Esophagus squamous epithelium (tissue), 5 donors: ENCODE data around the gene HAO2. TPM values are rescaled to one million over a fixed set of nuclear protein-coding genes. Genes with fewer than 3 reads are reported as not detected.

Experiments
- DNase-seq: peaks from one replicate; lab custom pipeline; 2025; lab: John Stamatoyannopoulos, UW
- H3K27ac ChIP-seq, 4 donors: fragments of 200-600 bp; sonication (generic); one replicate each; pipeline ENCODE4 v1.5.1; 2016 to 2019; ENCODE audit warnings: mild to moderate bottlenecking in 1 of 4
- H3K27me3 ChIP-seq, 4 donors: fragments of 200-600 bp; sonication (generic); 1 replicate in 3 of 4; 2 replicates in 1 of 4; pipeline versions ENCODE4 v1.5.1 to v1.6.0; 2017 to 2021; ENCODE audit warnings: antibody characterized with exemption in 1 of 4
- H3K36me3 ChIP-seq, 3 donors: fragments of 200-600 bp; sonication (generic); one replicate each; pipeline ENCODE4 v1.5.1; 2016 to 2019
- H3K4me1 ChIP-seq, 3 donors: fragments of 200-600 bp; sonication (generic); one replicate each; pipeline ENCODE4 v1.5.1; 2017 to 2019
- H3K4me3 ChIP-seq, 4 donors: fragments of 200-600 bp; sonication (generic); 1 replicate in 3 of 4; 2 replicates in 1 of 4; pipeline ENCODE4 v1.5.1; 2016 to 2019; ENCODE audit warnings: mild to moderate bottlenecking in 2 of 4, moderate library complexity in 1 of 4
- H3K9me3 ChIP-seq, 3 donors: fragments of 200-600 bp; sonication (generic); one replicate each; pipeline ENCODE4 v1.5.1; 2016 to 2019
- CTCF ChIP-seq, 6 experiments: fragments of 450-650 bp in 4 of 6; fragments of 200-600 bp in 2 of 6; sonication (generic) in 2 of 6; IDR thresholded peaks; one replicate each; pipeline ENCODE4 v1.5.1; 2016 to 2019; ENCODE audit warnings: antibody characterized with exemption in 6 of 6, mild to moderate bottlenecking in 4 of 6, moderate library complexity in 4 of 6
- POLR2A ChIP-seq, 4 donors: fragments of 450-650 bp; IDR thresholded peaks; one replicate each; pipeline ENCODE4 v1.6.1; 2017; ENCODE audit warnings: antibody characterized with exemption in 4 of 4, mild to moderate bottlenecking in 4 of 4, moderate library complexity in 3 of 4
- WGBS, 2 donors: methylation state at CpG; one replicate each; pipeline ENCODE4 v1.1.5; 2018; 5-methylcytosine and 5-hydroxymethylcytosine counted together
- intact Hi-C: fragments of 100-400 bp; cut with DNase I; formaldehyde crosslinking; loops from one replicate; pipeline ENCODE4 v1.15.0; 2022
- total RNA-seq, 4 donors: library from RNA; depleted of rRNA; stranded (reverse); fragments of >200 nt; gene quantifications; one replicate each; pipeline ENCODE4 v1.1.0, GENCODE V29; 2016
- donor health status: DM: yes; HTN: yes; CAD: no.

HAO2 gene
- total RNA-seq, 4 donors from 2014 or later, result not detected

DNA sequence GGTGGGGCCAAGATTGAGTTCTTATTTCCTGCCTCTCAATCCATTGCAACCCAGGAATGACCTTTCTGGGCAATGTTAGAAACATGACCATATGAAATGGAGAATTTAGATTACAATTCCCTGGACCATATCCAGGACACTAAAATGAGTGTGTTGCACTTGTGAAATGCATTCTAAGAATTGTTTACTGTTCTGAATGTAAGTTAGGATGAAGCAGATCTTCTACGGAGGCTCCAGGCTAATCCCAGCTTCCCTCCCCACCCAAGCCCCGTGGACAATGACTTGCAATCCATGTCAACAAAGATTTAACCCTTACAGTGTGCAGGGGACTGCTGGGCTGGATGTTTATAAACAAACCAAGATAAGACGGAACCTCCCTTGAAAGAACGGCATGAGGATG is 31.7 kb upstream of the HAO2 start:
- intact Hi-C loops, result no loop called here
- no peaks in the 10 kb centered on the region for H3K36me3 ChIP-seq
- no peak overlapping the region for H3K4me3 ChIP-seq
- 34 to 43% methylated on average over 4 of the region's 4 CpGs for WGBS, 2 donors
- no peaks in the 10 kb centered on the region for H3K27me3 ChIP-seq
- H3K4me1 ChIP-seq, result peaks cover 0 to 21% (median 0%) of the 10 kb centered on the region in 3 donors
- H3K27ac ChIP-seq, result no peak overlapping the region
- TF ChIP-seq POLR2A (IDR thresholded peaks at IDR 0.05), result no peak
- TF ChIP-seq CTCF (IDR thresholded peaks at IDR 0.05), result no peak
- DNase-seq, result no peak
- H3K9me3 ChIP-seq, result no peaks in the 10 kb centered on the region

DNA sequence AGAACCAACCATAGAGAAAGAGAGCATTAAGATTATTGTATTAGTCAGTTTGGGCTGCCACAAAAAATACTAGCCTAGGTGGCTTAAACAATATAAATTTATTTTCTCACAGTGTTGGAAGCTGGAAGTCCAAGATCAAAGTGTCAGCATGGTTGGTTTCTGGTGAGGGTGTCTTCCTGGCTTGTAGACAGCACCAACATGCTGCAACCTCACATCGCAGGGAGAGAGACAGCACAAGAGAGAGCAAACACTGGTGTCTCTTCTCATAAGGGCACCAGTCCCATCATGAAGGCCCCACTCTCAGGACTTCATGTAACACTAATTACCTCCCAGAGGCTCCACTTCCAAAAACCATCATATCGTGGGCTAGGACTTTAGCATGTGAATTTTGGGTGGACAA is 30.6 kb upstream of the HAO2 start:
- H3K27me3 ChIP-seq, result no peaks in the 10 kb centered on the region
- H3K9me3 ChIP-seq, result no peaks in the 10 kb centered on the region
- H3K4me1 ChIP-seq, result peaks cover 0 to 10% (median 0%) of the 10 kb centered on the region in 3 donors
- no peak overlapping the region for H3K4me3 ChIP-seq
- no peak for DNase-seq
- WGBS, 2 donors, result 80 to 82% methylated on average over 2 of the region's 2 CpGs
- no peaks in the 10 kb centered on the region for H3K36me3 ChIP-seq
- intact Hi-C loops, result no loop called here
- TF ChIP-seq CTCF (IDR thresholded peaks at IDR 0.05), result no peak
- TF ChIP-seq POLR2A (IDR thresholded peaks at IDR 0.05), result no peak
- H3K27ac ChIP-seq, result no peak overlapping the region

- intact Hi-C loops, result no loop called here
These were observed 29.8 kb upstream of the HAO2 start for GRCh38 chr1:119338757-119339156.

DNA sequence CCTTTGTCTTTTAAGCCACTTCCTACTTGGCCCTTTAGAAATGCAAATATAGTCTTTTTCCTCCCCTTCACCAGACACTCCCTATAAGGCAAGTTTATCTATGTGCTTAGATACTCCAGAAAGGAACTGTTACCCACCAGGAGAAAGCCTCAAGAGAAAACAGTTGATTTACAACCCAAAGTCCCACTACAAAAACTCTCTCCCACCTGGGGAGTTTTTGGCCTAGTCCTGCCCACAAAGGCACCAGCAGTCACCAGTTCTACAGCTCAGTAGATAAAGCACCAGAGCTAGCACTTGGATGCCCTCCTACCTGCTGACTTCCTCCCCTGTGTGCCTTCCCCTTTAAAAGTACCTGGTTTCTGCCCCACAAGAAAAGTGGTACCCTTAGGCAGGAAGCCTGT is 27.7 kb upstream of the HAO2 start:
- no peak overlapping the region for H3K4me3 ChIP-seq
- no peak for DNase-seq
- intact Hi-C loops, result no loop called here
- H3K4me1 ChIP-seq, result peaks cover 0 to 8% (median 0%) of the 10 kb centered on the region in 3 donors
- H3K9me3 ChIP-seq, result no peaks in the 10 kb centered on the region
- H3K27me3 ChIP-seq, result no peaks in the 10 kb centered on the region
- no peak for TF ChIP-seq CTCF (IDR thresholded peaks at IDR 0.05)
- TF ChIP-seq POLR2A (IDR thresholded peaks at IDR 0.05), result no peak
- no peak overlapping the region for H3K27ac ChIP-seq
- no peaks in the 10 kb centered on the region for H3K36me3 ChIP-seq

More at GRCh38 chr1:119338757-119339156, 29.8 kb upstream of the HAO2 start:
- DNase-seq, result no peak
- H3K27me3 ChIP-seq, result no peaks in the 10 kb centered on the region
- peaks cover 0 to 8% (median 0%) of the 10 kb centered on the region in 3 donors for H3K4me1 ChIP-seq
- H3K4me3 ChIP-seq, result no peak overlapping the region
- WGBS, 2 donors, result 80 to 97% methylated on average over 3 of the region's 3 CpGs
- no peaks in the 10 kb centered on the region for H3K36me3 ChIP-seq
- H3K9me3 ChIP-seq, result no peaks in the 10 kb centered on the region
- TF ChIP-seq CTCF (IDR thresholded peaks at IDR 0.05), result no peak
- no peak for TF ChIP-seq POLR2A (IDR thresholded peaks at IDR 0.05)
- H3K27ac ChIP-seq, result no peak overlapping the region

GRCh38 chr1:119341372-119341947 is 27.1 kb upstream of the HAO2 start:
- DNase-seq, result no peak
- intact Hi-C loops, result no loop called here
- Histone ChIP-seq H3K4me1 (peaks cover 0 to 8% (median 0%) of the 10 kb centered on the region in 3 donors), H3K27ac (no peak overlapping the region), H3K9me3 (no peaks in the 10 kb centered on the region), H3K36me3 (no peaks in the 10 kb centered on the region), H3K27me3 (no peaks in the 10 kb centered on the region), H3K4me3 (no peak overlapping the region)
- 70 to 74% methylated on average over 5 of the region's 5 CpGs for WGBS, 2 donors
- TF ChIP-seq POLR2A (IDR thresholded peaks at IDR 0.05), result no peak

GRCh38 chr1:119345398-119345797 is 23.2 kb upstream of the HAO2 start:
- no peak overlapping the region for H3K4me3 ChIP-seq
- intact Hi-C loops, result no loop called here
- no peak for TF ChIP-seq POLR2A (IDR thresholded peaks at IDR 0.05)
- no peak for TF ChIP-seq CTCF (IDR thresholded peaks at IDR 0.05)

More at GRCh38 chr1:119345398-119345797, 23.2 kb upstream of the HAO2 start:
- Histone ChIP-seq H3K27me3 (no peaks in the 10 kb centered on the region), H3K9me3 (no peaks in the 10 kb centered on the region), H3K4me1 (peaks cover 0 to 8% (median 0%) of the 10 kb centered on the region in 3 donors), H3K27ac (no peak overlapping the region), H3K36me3 (no peaks in the 10 kb centered on the region)
- no peak for DNase-seq
